H9 (cell line): ENCODE data around the gene SLC17A3. TPM values are rescaled to one million over a fixed set of nuclear protein-coding genes. Genes with fewer than 3 reads are reported as not detected.

Experiments
- DNase-seq: peaks from one replicate; pipeline ENCODE4 v3.0.0-alpha.2; 2017
- H2AFZ ChIP-seq: one replicate; pipeline ENCODE4 v1.6.1; 2013; ENCODE audit warnings: mild to moderate bottlenecking, low read length, control low read depth, moderate library complexity
- H2AK5ac ChIP-seq: 2 replicates; pipeline ENCODE4 v1.6.1; 2013; ENCODE audit warnings: low read length, control low read depth, mixed read lengths; ENCODE audit not compliant: insufficient read length
- H2BK120ac ChIP-seq: one replicate; pipeline ENCODE4 v1.6.1; 2013; ENCODE audit warnings: low read depth, mild to moderate bottlenecking, low read length, control low read depth, inconsistent platforms; ENCODE audit not compliant: poor library complexity, severe bottlenecking
- H2BK12ac ChIP-seq: 2 replicates; pipeline ENCODE4 v1.6.1; 2013; ENCODE audit warnings: low read length, control low read depth, mixed read lengths, low read depth; ENCODE audit not compliant: insufficient read length
- H2BK15ac ChIP-seq: 2 replicates; pipeline ENCODE4 v1.6.1; 2013; ENCODE audit warnings: low read depth, low read length, control low read depth
- H2BK20ac ChIP-seq: one replicate; pipeline ENCODE4 v1.6.1; 2013; ENCODE audit warnings: low read depth, mild to moderate bottlenecking, low read length, control low read depth, inconsistent platforms; ENCODE audit not compliant: poor library complexity, severe bottlenecking
- H2BK5ac ChIP-seq: 2 replicates; pipeline ENCODE4 v1.6.1; 2013; ENCODE audit warnings: low read length, control low read depth, mixed read lengths; ENCODE audit not compliant: insufficient read length
- H3K14ac ChIP-seq: 2 replicates; pipeline ENCODE4 v1.6.1; 2013; ENCODE audit warnings: low read length, control low read depth; ENCODE audit not compliant: insufficient read depth
- H3K18ac ChIP-seq: 2 replicates; pipeline ENCODE4 v1.6.1; 2013; ENCODE audit warnings: low read depth, mild to moderate bottlenecking, mixed read lengths, low read length, control low read depth; ENCODE audit not compliant: insufficient read length
- H3K23ac ChIP-seq: 2 replicates; pipeline ENCODE4 v1.6.1; 2013; ENCODE audit warnings: low read length, control low read depth, mixed read lengths, low read depth; ENCODE audit not compliant: insufficient read length
- H3K23me2 ChIP-seq: 2 replicates; pipeline ENCODE4 v1.6.1; 2013; ENCODE audit warnings: low read depth, mild to moderate bottlenecking, mixed read lengths, low read length, control low read depth; ENCODE audit not compliant: insufficient read length, poor library complexity, severe bottlenecking
- H3K27ac ChIP-seq: 2 replicates; pipeline ENCODE4 v1.5.1; 2013; ENCODE audit warnings: low read length, control low read depth, mixed read lengths, low read depth; ENCODE audit not compliant: insufficient read length
- H3K27me3 ChIP-seq: 2 replicates; pipeline ENCODE4 v1.6.1; 2013; ENCODE audit warnings: low read length, control low read depth, inconsistent platforms; ENCODE audit not compliant: insufficient read depth
- H3K4ac ChIP-seq: 2 replicates; pipeline ENCODE4 v1.6.1; 2013; ENCODE audit warnings: low read depth, mild to moderate bottlenecking, control low read depth, inconsistent platforms, low read length, moderate library complexity
- H3K4me1 ChIP-seq: 2 replicates; pipeline ENCODE4 v1.6.1; 2013; ENCODE audit warnings: low read length, control low read depth, inconsistent platforms; ENCODE audit not compliant: insufficient read depth
- H3K4me2 ChIP-seq: 2 replicates; pipeline ENCODE4 v1.6.1; 2013; ENCODE audit warnings: low read length, control low read depth, mixed read lengths; ENCODE audit not compliant: insufficient read length, insufficient read depth
- H3K56ac ChIP-seq: 2 replicates; pipeline ENCODE4 v1.6.1; 2013; ENCODE audit warnings: low read depth, mild to moderate bottlenecking, mixed read lengths, low read length, control low read depth; ENCODE audit not compliant: insufficient read length
- H3K79me1 ChIP-seq: 2 replicates; pipeline ENCODE4 v1.6.1; 2013; ENCODE audit warnings: low read depth, mild to moderate bottlenecking, moderate library complexity, low read length, control low read depth, inconsistent platforms; ENCODE audit not compliant: insufficient read depth, poor library complexity, severe bottlenecking
- H3K79me2 ChIP-seq: 2 replicates; pipeline ENCODE4 v1.6.1; 2013; ENCODE audit warnings: low read length, control low read depth, inconsistent platforms; ENCODE audit not compliant: insufficient read depth
- H3K9ac ChIP-seq: 2 replicates; pipeline ENCODE4 v1.6.1; 2013; ENCODE audit warnings: low read length, control low read depth, mixed read lengths; ENCODE audit not compliant: insufficient read length; ENCODE audit errors: extremely low read depth
- H3K9me3 ChIP-seq: one replicate; pipeline ENCODE4 v1.6.1; 2013; ENCODE audit warnings: low read depth, low read length, inconsistent platforms; ENCODE audit not compliant: control insufficient read depth
- H3T11ph ChIP-seq: one replicate; pipeline ENCODE4 v1.6.1; 2013; ENCODE audit warnings: mild to moderate bottlenecking, low read length, control low read depth, inconsistent platforms
- H4K20me1 ChIP-seq: one replicate; pipeline ENCODE4 v1.6.1; 2013; ENCODE audit not compliant: control insufficient read depth, insufficient read length, insufficient read depth
- H4K5ac ChIP-seq: 2 replicates; pipeline ENCODE4 v1.6.1; 2013; ENCODE audit warnings: low read depth, mild to moderate bottlenecking, mixed read lengths, low read length, control low read depth; ENCODE audit not compliant: insufficient read length
- H4K8ac ChIP-seq: replicated peaks from 2 replicates; pipeline ENCODE4 v1.6.1; 2013; ENCODE audit warnings: low read length, control low read depth, mixed read lengths, low read depth; ENCODE audit not compliant: insufficient read length
- H4K91ac ChIP-seq: 2 replicates; pipeline ENCODE4 v1.6.1; 2013; ENCODE audit warnings: low read depth, mild to moderate bottlenecking, moderate library complexity, mixed read lengths, low read length, control low read depth; ENCODE audit not compliant: insufficient read length
- H3K27ac Mint-ChIP-seq, 3 experiments: 2 replicates in 2 of 3; 3 replicates in 1 of 3; pipeline ENCODE4 v1.8.0; 2020 to 2021; ENCODE audit warnings: mixed read lengths in 3 of 3, mild to moderate bottlenecking in 1 of 3, moderate library complexity in 1 of 3
- H3K27me3 Mint-ChIP-seq: 2 replicates; pipeline ENCODE4 v1.8.0; 2021; ENCODE audit warnings: low read depth, mild to moderate bottlenecking, moderate library complexity, mixed read lengths
- H3K36me3 Mint-ChIP-seq, 3 experiments: 2 replicates in 2 of 3; 3 replicates in 1 of 3; pipeline ENCODE4 v1.8.0; 2020 to 2021; ENCODE audit warnings: low read depth in 3 of 3, mixed read lengths in 3 of 3; ENCODE audit not compliant: insufficient read depth in 1 of 3
- H3K4me1 Mint-ChIP-seq, 2 experiments: 2 replicates each; pipeline ENCODE4 v1.8.0; 2020; ENCODE audit warnings: mixed read lengths in 2 of 2
- H3K4me3 Mint-ChIP-seq, 2 experiments: 2 replicates in 1 of 2; 3 replicates in 1 of 2; pipeline ENCODE4 v1.8.0; 2020 to 2021; ENCODE audit warnings: mild to moderate bottlenecking in 2 of 2, mixed read lengths in 2 of 2, moderate library complexity in 1 of 2
- H3K9me3 Mint-ChIP-seq, 2 experiments: 2 replicates in 1 of 2; 3 replicates in 1 of 2; pipeline ENCODE4 v1.8.0; 2020; ENCODE audit warnings: mild to moderate bottlenecking in 2 of 2, mixed read lengths in 2 of 2, moderate library complexity in 1 of 2
- WGBS: extraction: QIAGEN DNeasy Blood & Tissue Kit; methylation state at CpG from one replicate; pipeline ENCODE4 v1.1.7; 2013; ENCODE audit warnings: missing lambda C conversion rate, low lambda C conversion rate, mixed read lengths; ENCODE audit not compliant: insufficient read length; ENCODE audit errors: extremely low coverage; 5-methylcytosine and 5-hydroxymethylcytosine counted together
- total RNA-seq: library from RNA; stranded (reverse); gene quantifications from 2 replicates; pipeline ENCODE4 v1.2.1, GENCODE V29; 2021
- TF ChIP-seq, protein P1 (sequence below): fragments of 200-600 bp; sonication (generic); conservative IDR thresholded peaks from 3 replicates; pipeline ENCODE4 v1.8.0; 2021; ENCODE audit warnings: antibody characterized with exemption, mild to moderate bottlenecking

The SLC17A3 gene
- total RNA-seq, 1 experiment from 2014 or later: not detected

DNA sequence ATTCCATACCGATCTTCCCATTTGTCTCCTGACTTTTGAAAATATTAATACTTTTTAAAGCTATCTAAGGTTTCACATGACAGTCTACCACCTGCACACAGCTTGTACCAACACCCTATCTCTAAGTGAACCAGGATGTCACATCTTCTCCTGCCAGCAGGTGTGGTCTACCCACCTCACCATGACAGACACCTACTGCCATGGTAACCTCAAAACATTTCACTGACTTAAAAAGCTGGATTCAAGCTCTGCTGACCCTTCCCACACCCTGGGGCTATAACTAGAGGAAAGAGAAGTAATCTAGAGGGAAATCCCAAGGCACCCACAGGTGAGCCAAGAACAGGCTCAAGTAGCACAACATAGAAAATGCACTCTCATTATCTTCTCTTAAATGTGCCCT lies 1.2 kb downstream of the SLC17A3 start:
- H3K4ac ChIP-seq: no peak overlapping the region
- no peaks in the 10 kb centered on the region for H3K27me3 ChIP-seq
- no peak overlapping the region for H4K91ac ChIP-seq
- no peaks in the 10 kb centered on the region for H3K23me2 ChIP-seq
- no peak overlapping the region for H2BK15ac ChIP-seq
- no peaks in the 10 kb centered on the region for H3K9me3 Mint-ChIP-seq
- WGBS: no CpG with 5 or more reads among the region's 1 CpG
- no peaks in the 10 kb centered on the region for H3K79me1 ChIP-seq
- no peak for DNase-seq
- no peak overlapping the region for H3K4me2 ChIP-seq
- no peak overlapping the region for H2AFZ ChIP-seq
- H4K5ac ChIP-seq: no peak overlapping the region
- H3K4me1 ChIP-seq: no peaks in the 10 kb centered on the region
- no peak overlapping the region for H3K4me3 Mint-ChIP-seq
- no peak overlapping the region for H3K9ac ChIP-seq
- H3K4me1 Mint-ChIP-seq: no peaks in the 10 kb centered on the region
- no peaks in the 10 kb centered on the region for H3K79me2 ChIP-seq
- no peaks in the 10 kb centered on the region for H3K27me3 Mint-ChIP-seq
- no peak overlapping the region for H2BK12ac ChIP-seq
- H3K27ac ChIP-seq: no peak overlapping the region
- H3K23ac ChIP-seq: no peak overlapping the region
- no peak overlapping the region for H3K14ac ChIP-seq
- H2AK5ac ChIP-seq: no peak overlapping the region
- H2BK5ac ChIP-seq: no peak overlapping the region
- no peak overlapping the region for H4K8ac ChIP-seq
- H3K18ac ChIP-seq: no peak overlapping the region
- H3K56ac ChIP-seq: no peak overlapping the region
- H2BK20ac ChIP-seq: no peak overlapping the region
- no peaks in the 10 kb centered on the region for H4K20me1 ChIP-seq
- no peaks in the 10 kb centered on the region for H3K9me3 ChIP-seq
- H3K36me3 Mint-ChIP-seq: no peaks in the 10 kb centered on the region
- no peak overlapping the region for H3K27ac Mint-ChIP-seq
- TF ChIP-seq, protein P1, sequence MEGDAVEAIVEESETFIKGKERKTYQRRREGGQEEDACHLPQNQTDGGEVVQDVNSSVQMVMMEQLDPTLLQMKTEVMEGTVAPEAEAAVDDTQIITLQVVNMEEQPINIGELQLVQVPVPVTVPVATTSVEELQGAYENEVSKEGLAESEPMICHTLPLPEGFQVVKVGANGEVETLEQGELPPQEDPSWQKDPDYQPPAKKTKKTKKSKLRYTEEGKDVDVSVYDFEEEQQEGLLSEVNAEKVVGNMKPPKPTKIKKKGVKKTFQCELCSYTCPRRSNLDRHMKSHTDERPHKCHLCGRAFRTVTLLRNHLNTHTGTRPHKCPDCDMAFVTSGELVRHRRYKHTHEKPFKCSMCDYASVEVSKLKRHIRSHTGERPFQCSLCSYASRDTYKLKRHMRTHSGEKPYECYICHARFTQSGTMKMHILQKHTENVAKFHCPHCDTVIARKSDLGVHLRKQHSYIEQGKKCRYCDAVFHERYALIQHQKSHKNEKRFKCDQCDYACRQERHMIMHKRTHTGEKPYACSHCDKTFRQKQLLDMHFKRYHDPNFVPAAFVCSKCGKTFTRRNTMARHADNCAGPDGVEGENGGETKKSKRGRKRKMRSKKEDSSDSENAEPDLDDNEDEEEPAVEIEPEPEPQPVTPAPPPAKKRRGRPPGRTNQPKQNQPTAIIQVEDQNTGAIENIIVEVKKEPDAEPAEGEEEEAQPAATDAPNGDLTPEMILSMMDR: no peak
- H2BK120ac ChIP-seq: no peak overlapping the region
- H3T11ph ChIP-seq: no peak overlapping the region
